NCI-H1930 (cell line): ENCODE measurements around the gene ATG9B.

ENCODE experiments used
- DNase-seq, 2 experiments: peaks; one replicate each; lab custom pipeline; 2025; lab: John Stamatoyannopoulos, UW

Gene ATG9B

GRCh38 chr7:151024435-151025056, at the start of gene ATG9B:
TSS of gene ATG9B (minus strand) at chr7:151024494. CDS start at chr7:151024423, 71 bp downstream.
- DNase-seq, result no peak

- DNase-seq, result no peak
Measured at GRCh38 chr7:151073990-151074389, 49.7 kb upstream of the ATG9B start.

- no peak for DNase-seq
Measured at GRCh38 chr7:151071032-151071866, 47.0 kb upstream of the ATG9B start.

- DNase-seq, result no peak
Measured at GRCh38 chr7:151070574-151070960, 46.3 kb upstream of the ATG9B start.

GRCh38 chr7:151069841-151070573, 45.7 kb upstream of the ATG9B start:
- DNase-seq, result no peak

GRCh38 chr7:151068069-151068773, 43.9 kb upstream of the ATG9B start:
- DNase-seq, result no peak

- no peak for DNase-seq
Measured at GRCh38 chr7:151066273-151066974, 42.1 kb upstream of the ATG9B start.

- no peak for DNase-seq
Measured at GRCh38 chr7:151065516-151065915, 41.2 kb upstream of the ATG9B start.

- no peak for DNase-seq
Measured at GRCh38 chr7:151064993-151065392, 40.7 kb upstream of the ATG9B start.

- DNase-seq, result no peak
Measured at GRCh38 chr7:151064454-151064853, 40.2 kb upstream of the ATG9B start.

- no peak for DNase-seq
Measured at GRCh38 chr7:151063212-151063561, 38.9 kb upstream of the ATG9B start.

GRCh38 chr7:151062399-151063211, 38.3 kb upstream of the ATG9B start:
- DNase-seq, result no peak

GRCh38 chr7:151062111-151062398, 37.8 kb upstream of the ATG9B start:
- no peak for DNase-seq

- DNase-seq, result no peak
Measured at GRCh38 chr7:151061213-151062110, 37.2 kb upstream of the ATG9B start.

GRCh38 chr7:151060416-151061212, 36.3 kb upstream of the ATG9B start:
- DNase-seq, result no peak

- no peak for DNase-seq
Measured at GRCh38 chr7:151060113-151060415, 35.8 kb upstream of the ATG9B start.

GRCh38 chr7:151059367-151060112, 35.2 kb upstream of the ATG9B start, which contains the start of gene SLC4A2:
TSS of gene SLC4A2 (plus strand) at chr7:151059589. CDS start at chr7:151061988, 2,399 bp downstream.
- DNase-seq, result peak; percentile 60 to 87

- no peak for DNase-seq
Measured at GRCh38 chr7:151058781-151059366, 34.6 kb upstream of the ATG9B start.
